H1 (cell line): ENCODE results near the gene CRYBG3. TPM values are rescaled to one million over a fixed set of nuclear protein-coding genes. Genes with fewer than 3 reads are reported as not detected.

Experiments
- polyA plus RNA-seq, 7 experiments: library from polyadenylated mRNA; depleted of rRNA in 3 of 7; stranded (reverse) in 5 of 7; unstranded in 2 of 7; fragments of >200 nt in 5 of 7; fragments of 200-250 nt in 2 of 7; gene quantifications; 1 replicate in 5 of 7; 2 replicates in 1 of 7; 4 replicates in 1 of 7; pipeline versions ENCODE4 v1.2.1 to v1.2.3, GENCODE V29; 2011 to 2013; ENCODE audit warnings: missing spikeins in 2 of 7, mixed read lengths in 2 of 7
- total RNA-seq: library from RNA; stranded (reverse); fragmentation: NEBNext Ultra II Directional; extraction: Animal tissue kit (Norgen Biotek cat#: 25700); gene quantifications from 2 replicates; pipeline ENCODE4 v1.2.1, GENCODE V29; 2021
- TF ChIP-seq, protein P1 (sequence below): IDR thresholded peaks from 2 replicates; pipeline ENCODE4 v1.6.1; 2011; ENCODE audit warnings: low read length, improper control_type of control experiment

CRYBG3 gene
- total and polyA plus RNA-seq, 2 of the 8 experiments (the other 6 are each of a cell fraction or from before 2014, with no cell fraction given): 2.1 to 8.0 TPM

- TF ChIP-seq, protein P1, sequence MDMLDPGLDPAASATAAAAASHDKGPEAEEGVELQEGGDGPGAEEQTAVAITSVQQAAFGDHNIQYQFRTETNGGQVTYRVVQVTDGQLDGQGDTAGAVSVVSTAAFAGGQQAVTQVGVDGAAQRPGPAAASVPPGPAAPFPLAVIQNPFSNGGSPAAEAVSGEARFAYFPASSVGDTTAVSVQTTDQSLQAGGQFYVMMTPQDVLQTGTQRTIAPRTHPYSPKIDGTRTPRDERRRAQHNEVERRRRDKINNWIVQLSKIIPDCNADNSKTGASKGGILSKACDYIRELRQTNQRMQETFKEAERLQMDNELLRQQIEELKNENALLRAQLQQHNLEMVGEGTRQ: no peak
These were observed 115.4 kb downstream of the CRYBG3 start (continued) for GRCh38 chr3:97937205-97937604.
